Heart left ventricle (tissue), 13 donors: ENCODE measurements around the gene LCLAT1.

ENCODE experiments used
- CTCF ChIP-seq, 12 donors: fragments of 200-600 bp; sonication (generic) in 4 of 12; IDR thresholded peaks; one replicate each; pipeline versions ENCODE4 v1.5.0 to v1.8.0; 2018 to 2022; ENCODE audit warnings: antibody characterized with exemption in 12 of 12, mild to moderate bottlenecking in 5 of 12
- POLR2A ChIP-seq, 2 donors: fragments of 450-650 bp; IDR thresholded peaks; one replicate each; pipeline ENCODE4 v1.6.1; 2017; ENCODE audit warnings: antibody characterized with exemption in 2 of 2, mild to moderate bottlenecking in 2 of 2, moderate library complexity in 2 of 2
- donor health status: ischemic (EF 13 %, LVEDD 7.1; RV severe dilation, severe dysfunction).
- donor health status: DM: no; HTN: yes; CAD: no.
- donor health status: DM: no; HTN: no; CAD: no.
- donor health status: ischemic (EF 25% LVEDD 6.9; RV normal size, moderate dysfunction).
- donor health status: ischemic (EF 25% LVEDD 5.7; RV mildly dilated, moderate dysfunction).
- donor health status: ischemic (EF 35%, LVEDD 5.7; RV mildly dilated, moderate dysfunction).
- donor health status: nonischemic (EF 11% LVEDD 7.7; RV severe dilation, severe dysfunction).
- donor health status: DM: yes; HTN: yes; CAD: no.
- donor health status: PGD.
- donor health status: ischemic (EF 29% LVEDD 5.4; RV normal size, mild dysfunction).
- donor health status: nonischemic (EF 23%, LVEDD 6.1; RV moderate dilation, normal function).

- TF ChIP-seq POLR2A (IDR thresholded peaks at IDR 0.05) (no peak), CTCF (IDR thresholded peaks at IDR 0.05) (no peak)
These were observed 241.9 kb downstream of the LCLAT1 start for GRCh38 chr2:30688956-30689401.
